HG02623 (cell line): ENCODE results near the gene CNTNAP4.

Experiments
- ATAC-seq: cut with Tn5 transposase; IDR thresholded peaks from one replicate; pipeline ENCODE4 v1.9.1; 2021; ENCODE audit warnings: moderate library complexity; ENCODE audit not compliant: unreplicated experiment

The CNTNAP4 gene

DNA sequence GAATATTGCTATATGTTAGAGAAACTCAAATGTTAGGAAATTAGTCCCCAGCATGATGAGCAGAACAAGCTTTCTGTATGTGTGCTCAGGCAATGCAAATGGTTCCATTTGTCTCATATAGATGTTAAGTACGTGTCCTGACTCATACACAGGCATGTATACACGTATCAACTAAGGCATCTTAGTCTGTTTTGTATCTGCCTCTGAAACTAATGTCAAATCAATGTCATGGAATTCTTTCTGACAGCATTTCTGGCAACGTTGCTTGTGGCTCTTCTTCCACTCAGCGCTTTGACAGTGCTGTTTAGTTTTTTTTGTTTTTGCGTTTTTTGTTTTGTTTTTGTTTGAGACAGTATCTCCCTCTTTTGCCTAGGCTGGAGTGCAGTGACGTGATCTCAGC, 111.9 kb downstream of the CNTNAP4 start:
- no peak for ATAC-seq

DNA sequence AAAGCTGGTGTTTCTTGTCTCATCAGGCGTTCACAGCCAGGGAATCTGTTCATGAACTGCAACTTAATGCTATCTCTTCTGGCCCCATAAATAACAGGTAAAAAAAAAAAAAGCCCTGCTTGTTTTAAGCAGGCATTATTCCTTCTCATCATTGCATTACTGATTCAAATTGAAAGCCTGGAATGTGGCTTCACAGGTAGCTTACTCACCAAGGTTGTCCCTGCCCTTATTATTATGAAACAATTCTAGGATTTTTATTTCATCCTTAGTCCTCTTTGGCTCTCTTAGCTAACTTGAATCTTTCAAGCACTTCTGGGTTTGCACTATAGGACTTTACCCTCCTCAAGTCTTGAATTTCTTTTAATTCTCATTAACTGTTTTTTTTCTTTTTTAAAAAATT, 113.3 kb downstream of the CNTNAP4 start:
- ATAC-seq = no peak

DNA sequence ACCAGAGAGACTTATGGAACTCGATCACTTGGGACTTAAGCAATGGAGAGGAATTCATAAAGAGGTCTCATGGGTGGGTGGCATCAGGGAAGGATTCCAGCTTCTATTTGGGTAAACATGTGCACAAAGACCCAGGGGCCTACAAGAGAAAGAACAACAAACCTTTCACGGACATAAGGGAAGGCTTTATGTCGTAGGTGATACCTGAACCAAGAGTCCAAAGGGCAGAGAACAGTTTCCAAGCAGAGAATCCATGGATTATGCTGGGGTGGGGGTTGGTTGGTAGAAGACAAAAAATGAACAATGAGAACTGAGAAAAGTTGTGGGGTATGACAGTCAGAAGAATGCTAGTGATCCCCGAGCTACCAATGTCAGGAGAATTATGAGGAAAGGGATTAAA, 119.8 kb downstream of the CNTNAP4 start:
- ATAC-seq = no peak

DNA sequence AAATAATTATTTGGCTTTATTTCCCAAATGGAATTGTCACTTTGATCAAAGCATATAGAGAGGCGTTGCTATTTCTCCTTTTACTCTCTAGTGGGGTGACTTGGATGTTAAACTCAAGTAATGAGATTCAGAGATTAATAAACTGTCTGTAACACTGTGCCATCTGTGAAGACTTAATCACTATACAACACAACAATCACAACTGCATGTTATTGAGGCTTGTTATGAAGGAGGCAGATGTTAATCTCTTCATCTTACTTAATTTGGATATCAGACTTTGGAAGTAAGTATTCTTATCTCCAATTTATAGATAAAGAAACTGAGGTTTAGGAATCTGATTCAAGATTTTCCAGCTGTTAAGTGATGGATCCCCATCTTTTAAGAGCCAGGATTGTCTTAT, 132.5 kb downstream of the CNTNAP4 start:
- no peak for ATAC-seq

DNA sequence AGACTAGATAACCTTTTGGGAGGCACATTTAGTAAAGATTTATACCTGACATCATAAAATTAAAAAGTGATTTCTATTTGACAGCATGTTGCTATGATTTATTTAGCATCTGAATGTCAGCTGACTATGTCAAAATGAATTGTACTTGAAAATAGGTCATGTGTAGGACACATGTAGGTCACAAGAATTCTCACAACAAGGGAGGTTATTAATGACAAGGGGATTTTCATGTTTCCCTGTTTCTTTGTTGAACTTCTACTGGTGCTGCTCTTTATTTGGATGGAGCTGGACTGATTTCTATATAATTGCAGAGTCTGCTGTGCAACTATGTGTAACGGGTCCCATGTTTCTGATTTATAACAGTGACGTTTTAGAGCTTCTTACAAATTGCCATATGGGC, 144.4 kb downstream of the CNTNAP4 start:
- ATAC-seq = no peak

DNA sequence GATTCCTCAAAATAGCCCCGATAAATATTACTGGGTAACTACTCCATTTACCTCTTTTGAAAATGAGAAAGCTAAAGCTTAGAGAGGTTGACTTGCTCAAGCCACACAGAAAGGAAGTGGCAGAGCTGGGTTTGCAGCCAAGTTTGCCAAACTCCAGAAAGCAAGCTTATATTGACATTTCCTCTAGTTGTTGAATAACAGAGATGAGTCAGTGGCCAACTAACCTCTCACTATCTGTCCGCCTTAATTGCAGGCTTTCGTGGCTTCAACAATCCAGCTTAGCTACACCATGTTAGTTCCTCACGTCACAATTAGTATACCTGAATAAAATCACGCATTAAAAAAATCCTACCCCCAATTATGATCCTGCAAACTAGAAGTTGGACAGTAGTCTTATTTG, 151.7 kb downstream of the CNTNAP4 start:
- ATAC-seq = no peak

DNA sequence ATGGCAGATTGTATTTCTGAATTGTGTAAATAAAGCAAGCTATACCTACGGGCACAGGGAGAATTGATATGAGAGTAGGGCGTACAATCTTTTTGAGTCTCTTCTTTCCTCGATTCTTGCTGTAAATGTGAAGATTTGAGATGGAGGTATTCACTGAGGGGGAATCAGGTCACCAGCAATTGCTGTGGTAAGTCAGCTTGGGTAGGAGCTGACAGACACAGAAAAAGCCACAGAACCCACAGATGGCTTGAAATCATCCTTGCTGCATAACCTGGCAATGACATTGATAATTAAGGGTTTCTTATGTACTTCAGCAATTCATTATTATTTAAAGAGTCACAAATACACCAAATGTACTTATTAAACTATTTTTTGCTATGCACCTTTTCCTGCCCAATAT, 164.2 kb downstream of the CNTNAP4 start:
- ATAC-seq = no peak

DNA sequence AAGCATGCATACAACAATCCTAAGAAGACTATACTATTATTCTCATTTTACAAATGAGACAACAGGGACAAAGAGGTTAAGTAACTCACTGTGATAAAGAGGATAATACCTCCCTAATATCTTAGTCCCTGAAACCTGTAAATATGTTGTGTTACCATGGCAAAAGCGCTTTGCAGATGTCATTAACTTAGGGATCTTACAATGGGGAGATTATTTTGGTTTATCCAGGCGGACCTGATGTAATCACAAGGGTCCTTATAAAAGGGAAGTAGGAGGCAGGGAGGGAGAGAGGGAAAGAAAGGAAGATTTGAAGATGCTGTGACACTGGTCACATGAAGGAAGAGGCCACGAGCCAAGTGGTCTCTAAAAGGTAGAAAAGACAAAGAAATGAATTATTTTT, 164.7 kb downstream of the CNTNAP4 start:
- ATAC-seq = no peak

DNA sequence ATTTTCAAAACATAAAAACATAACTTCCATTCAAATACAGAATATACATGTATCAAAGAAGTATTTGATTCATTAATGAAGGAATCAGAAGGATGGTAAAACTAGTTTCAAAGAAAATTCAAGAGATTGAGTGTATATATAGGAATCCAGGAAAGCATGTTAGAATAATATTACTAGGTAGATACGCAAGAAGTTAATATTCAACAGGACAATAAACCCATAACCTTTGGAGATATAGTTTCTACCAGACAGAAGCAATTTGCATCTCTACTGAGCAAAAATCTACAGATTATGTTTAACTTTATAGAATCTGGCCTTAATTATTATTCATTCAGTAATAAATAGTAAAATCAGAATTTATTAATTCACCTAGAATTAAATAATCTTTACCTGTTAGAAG, 166.8 kb downstream of the CNTNAP4 start:
- no peak for ATAC-seq

DNA sequence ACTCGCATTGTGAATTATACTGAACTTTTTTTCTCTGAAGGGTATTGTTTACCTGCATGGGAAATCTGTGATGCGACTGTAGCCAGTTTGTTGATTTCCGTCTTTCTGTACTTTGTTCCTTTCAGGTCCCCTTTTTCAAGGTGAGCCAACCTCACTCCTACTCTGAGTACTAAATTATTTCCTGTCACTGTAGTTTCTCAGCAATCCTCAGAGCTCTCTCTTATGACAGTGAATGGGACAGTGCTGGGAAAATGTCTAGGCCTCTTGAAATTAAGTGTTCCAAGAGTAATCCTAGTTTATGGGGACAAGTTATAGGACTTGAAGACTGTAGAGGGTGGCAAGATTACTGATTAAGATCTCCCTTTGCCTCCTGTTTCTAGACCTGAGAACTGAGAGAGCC, 167.6 kb downstream of the CNTNAP4 start:
- ATAC-seq = no peak

DNA sequence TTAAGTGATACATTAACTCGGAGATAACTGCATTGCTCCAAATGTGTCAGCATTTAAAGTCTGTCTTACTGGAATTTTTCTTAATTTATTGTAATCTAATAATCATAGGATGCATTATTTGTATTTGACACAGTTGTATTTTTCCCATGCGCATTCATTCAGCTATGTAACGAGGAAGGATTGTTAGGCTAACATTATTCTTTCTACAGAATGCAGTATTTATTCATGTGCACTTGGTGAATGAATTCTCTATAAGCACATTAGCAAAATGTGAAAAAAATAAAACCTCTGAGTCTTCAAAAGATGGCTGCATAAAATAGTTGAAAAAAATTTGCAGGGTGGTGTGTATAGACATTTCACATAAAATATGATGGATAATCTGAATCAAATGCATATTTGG, 168.6 kb downstream of the CNTNAP4 start:
- ATAC-seq = no peak

DNA sequence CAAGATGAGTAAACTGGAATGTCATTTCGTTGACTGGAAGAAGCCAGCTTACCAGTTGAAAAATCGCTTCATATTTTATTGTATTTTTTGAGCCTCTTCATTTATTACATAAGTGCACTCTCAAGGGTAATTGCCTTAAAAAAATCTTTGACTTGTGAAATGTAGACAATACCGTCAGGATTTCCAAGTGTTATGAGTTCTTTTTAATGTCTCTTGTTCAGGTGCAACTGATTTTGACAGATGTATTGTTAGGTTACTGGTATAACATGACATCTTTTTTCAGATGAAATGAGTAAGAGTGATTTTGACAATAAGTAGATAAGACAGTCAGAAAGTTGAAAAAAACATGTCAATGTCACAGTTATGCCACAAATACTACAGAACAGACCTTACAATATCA, 169.1 kb downstream of the CNTNAP4 start:
- ATAC-seq = no peak

DNA sequence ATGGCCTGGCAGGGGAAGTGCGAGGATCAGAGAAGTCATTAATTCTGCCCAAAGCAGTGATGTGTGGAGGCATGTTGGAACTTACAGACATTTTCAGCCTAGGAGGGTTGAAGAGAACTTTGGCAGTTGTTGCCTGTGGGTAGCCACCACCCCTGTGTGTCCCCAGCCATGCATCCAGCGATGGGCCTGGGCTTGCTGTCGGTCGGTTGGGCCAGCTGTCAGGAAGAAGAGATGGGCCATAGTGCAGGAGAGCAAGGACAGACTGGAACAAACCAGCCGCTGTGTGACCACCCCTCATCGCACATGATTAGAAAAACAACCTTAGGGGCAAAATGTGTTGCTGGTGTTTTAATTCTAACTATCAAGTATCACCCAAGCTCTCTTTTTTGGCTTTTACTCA, 173.7 kb downstream of the CNTNAP4 start:
- ATAC-seq = no peak

DNA sequence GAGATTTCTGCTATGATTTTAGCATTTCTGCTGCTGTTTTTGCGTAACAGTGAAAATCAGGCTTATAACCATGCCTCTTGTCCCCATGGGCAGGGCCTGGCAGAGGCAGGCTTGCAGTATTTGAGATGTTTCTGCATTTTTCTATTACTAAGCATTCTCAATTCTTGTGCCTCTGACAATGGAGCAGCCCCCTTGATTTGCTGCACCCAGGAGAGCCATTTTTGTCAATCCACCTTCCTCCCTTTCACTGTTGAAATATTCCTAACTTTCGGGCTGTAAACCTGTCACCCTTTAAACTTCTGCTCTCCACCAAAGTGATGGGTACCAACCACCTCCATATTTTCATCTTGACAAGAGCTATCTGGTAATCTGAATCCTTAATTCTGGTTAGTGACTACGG, 178.1 kb downstream of the CNTNAP4 start:
- ATAC-seq = no peak

DNA sequence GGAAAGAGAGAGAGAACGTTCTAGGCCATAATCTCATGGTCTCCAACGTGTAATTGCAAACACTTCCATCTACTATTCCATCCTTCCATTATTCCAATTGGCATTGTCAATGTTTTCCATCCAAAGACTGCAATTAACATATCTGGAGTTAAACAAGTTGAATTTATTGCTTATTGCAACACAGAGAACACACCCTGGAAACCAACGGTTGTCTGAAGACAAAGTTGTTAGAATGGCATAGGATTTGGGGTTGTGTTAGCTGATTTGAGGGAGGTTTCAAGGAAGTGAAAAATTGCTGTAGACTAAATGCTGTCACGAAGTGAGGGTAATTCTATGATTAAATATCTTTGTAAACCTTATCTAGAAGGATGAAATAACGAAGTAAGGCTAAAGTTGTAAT, 178.8 kb downstream of the CNTNAP4 start:
- no peak for ATAC-seq

DNA sequence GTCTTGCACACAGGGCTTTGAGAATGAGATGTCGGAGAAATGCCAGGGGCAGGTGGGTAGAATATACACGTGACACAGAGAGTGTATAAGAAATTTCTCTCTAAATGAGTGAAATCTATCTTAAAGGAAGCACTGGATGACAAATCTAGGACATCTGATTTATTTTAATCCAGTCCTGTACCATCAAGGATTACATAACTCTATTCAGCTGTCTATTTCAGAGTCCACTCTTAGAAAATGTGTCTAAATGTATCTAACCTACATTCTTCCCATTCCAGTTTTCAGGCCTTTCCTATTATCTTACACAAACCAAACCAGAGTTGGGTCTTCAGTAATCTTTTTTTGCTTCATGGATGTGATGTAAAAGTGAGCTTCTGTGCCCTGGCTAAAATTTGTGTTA, 181.9 kb downstream of the CNTNAP4 start:
- no peak for ATAC-seq

DNA sequence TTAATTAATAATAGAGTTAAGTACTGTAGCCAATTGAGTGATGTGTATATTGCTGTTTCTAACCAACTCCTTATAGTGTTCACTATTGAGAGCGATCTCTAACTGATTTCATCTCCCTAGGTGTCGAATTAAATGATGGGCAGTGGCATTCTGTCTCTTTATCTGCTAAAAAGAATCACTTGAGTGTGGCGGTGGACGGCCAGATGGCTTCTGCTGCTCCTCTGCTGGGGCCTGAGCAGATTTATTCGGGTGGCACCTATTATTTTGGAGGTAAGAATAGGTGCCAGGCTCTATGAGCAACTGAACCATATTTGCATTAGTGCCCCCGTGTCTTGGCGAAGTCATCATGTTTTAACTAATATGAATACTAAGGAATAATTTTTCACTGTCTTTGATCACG, 184.6 kb downstream of the CNTNAP4 start:
- no peak for ATAC-seq

DNA sequence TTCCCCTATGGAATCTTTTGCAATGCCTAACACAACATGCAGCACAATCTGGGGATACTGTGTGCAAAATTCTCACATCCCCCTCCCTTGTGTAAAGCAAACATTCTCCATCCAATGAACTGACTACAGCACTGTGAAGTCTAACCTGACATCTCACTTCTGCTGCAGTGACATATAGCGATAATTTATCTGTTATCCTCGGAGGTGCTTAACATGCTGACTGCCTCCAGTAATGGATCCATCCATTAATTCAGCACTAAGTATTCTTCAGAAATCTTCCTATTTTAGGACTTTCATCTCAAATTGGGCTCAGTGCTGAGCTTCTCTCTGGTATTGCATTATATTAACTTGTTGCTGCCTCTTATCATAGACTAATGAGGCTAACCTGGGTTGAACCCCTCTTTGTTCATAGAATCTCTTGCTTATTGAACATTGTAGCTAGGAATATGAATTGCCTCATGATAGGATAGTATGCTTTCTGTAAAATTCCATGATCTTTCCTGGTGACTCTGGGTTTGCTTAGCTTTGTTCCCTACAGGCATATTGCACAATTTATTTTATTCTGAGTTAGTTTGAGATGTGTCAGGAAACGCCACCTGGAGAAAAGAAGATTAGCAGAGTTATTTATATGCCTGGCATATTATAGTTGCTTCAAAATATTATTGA, 187.9 kb downstream of the CNTNAP4 start:
- no peak for ATAC-seq

DNA sequence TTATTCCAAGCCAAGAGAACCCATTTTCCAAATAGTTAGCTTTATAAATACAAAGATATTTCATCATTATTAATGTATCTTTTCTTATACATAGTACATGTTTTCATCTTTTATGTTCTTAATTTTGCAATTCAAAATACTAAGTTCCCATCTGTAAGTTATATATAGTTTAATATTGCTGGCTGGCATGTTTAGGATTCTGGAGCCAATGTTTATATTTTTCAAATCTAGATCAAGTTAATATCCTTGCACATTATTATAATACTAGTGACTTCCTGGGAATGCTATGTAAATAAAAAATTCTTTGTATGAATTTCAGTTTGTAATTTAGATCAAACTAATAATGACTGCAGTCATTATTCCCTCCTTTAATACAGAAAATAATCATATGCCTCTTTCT, 189.7 kb downstream of the CNTNAP4 start:
- ATAC-seq = no peak

DNA sequence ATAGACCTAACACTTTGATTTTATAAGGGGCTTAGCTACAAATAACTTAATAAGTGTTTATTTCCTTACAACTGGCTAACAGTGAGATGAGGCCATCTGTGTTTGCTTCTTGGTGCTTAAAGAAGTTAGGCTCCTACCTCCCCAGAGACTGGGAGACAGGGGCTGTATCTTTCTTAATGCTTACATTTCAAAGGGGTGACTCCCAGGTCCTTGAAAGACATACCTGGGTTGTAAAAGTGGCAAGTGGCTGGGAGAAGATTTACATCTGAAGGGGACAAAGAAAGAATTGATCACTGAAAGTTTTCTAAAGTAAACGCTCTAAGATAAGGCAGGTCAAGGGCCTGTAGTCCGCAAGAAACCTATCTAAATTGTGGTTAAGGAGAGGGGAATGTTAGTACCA, 196.8 kb downstream of the CNTNAP4 start:
- no peak for ATAC-seq

DNA sequence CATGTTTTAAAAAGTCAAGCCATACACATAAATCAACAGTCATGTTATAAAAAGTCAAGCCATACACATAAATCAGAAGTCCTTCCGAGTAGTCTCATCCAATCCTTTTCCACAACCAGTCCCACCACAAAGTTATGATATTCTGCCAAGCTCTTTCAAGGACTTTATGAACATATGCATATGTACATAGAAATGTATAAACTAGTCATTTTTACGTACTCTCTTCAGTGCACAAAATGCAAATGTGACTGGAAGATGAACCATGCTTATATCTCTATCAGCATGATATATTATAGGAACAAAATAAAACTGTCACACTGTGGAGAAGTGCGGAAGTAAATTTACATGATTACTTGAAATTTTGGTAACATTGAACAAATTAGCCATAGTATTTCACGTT, 200.9 kb downstream of the CNTNAP4 start:
- no peak for ATAC-seq

DNA sequence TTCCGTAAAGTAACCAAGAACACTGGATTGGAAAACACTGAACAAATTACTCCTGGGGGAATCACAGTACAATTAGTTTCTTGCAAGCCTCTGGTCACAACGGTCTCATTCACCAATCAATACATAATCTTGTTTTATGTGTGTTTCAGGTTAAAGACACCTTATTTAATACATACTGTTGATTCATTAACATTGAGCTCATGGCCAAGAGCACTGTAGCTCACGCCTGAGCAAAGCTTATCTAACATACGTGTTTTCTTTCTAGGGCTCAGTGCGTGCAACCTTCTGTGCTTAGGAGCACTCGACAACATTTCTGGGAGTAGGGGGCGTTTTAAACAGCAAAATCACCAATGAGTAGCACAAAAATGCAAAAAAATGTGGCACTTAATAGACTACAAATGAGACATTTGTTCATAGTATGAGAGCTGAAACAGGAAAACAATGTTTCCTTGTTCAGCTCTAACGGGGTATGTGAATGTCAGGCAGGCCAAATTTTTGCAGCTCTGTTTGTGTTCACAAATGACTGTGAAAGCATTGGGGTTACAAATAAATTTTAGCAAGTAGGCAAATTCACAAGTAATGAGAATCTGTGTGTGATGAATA, 206.2 kb downstream of the CNTNAP4 start:
- no peak for ATAC-seq

DNA sequence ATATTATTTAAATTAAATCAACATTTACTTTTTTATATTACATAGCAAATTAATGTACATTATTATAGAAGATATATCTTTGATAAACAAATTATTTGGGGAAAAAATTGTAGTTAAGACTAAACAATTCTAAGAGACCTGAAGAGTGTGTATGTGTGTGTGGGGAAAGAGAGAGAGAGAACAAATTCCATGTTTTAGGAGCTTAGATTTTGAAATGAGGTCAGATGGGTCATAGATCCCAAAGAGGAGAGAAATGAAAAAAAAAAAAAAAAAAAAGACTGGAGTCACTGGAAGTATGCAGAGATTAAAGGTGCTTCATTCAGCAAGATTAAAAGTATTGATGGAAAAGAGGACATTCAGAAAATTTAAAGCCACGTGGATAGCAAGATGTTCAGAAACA, 206.8 kb downstream of the CNTNAP4 start:
- ATAC-seq = no peak
